HUES6 (cell line): ENCODE data around the gene LYPD3.

ENCODE experiments used
- H3K27ac ChIP-seq: 2 replicates; pipeline ENCODE4 v1.7.0; 2013; ENCODE audit warnings: low read depth, mild to moderate bottlenecking, low read length, inconsistent platforms
- H3K27me3 ChIP-seq: 2 replicates; pipeline ENCODE4 v1.6.1; 2013; ENCODE audit warnings: low read length; ENCODE audit not compliant: control insufficient read depth, insufficient read depth
- H3K36me3 ChIP-seq: 2 replicates; pipeline ENCODE4 v1.6.1; 2013; ENCODE audit warnings: low read length; ENCODE audit not compliant: control insufficient read depth, insufficient read depth
- H3K4me1 ChIP-seq: 2 replicates; pipeline ENCODE4 v1.6.1; 2013; ENCODE audit warnings: low read length; ENCODE audit not compliant: control insufficient read depth, insufficient read depth
- H3K4me3 ChIP-seq: 2 replicates; pipeline ENCODE4 v1.5.1; 2013; ENCODE audit warnings: low read depth, low read length
- H3K9ac ChIP-seq: one replicate; pipeline ENCODE4 v1.6.1; 2013; ENCODE audit warnings: mild to moderate bottlenecking, low read length
- H3K9me3 ChIP-seq: 2 replicates; pipeline ENCODE4 v1.6.1; 2013; ENCODE audit warnings: low read depth, low read length; ENCODE audit not compliant: control insufficient read depth, insufficient read depth

LYPD3 gene

DNA sequence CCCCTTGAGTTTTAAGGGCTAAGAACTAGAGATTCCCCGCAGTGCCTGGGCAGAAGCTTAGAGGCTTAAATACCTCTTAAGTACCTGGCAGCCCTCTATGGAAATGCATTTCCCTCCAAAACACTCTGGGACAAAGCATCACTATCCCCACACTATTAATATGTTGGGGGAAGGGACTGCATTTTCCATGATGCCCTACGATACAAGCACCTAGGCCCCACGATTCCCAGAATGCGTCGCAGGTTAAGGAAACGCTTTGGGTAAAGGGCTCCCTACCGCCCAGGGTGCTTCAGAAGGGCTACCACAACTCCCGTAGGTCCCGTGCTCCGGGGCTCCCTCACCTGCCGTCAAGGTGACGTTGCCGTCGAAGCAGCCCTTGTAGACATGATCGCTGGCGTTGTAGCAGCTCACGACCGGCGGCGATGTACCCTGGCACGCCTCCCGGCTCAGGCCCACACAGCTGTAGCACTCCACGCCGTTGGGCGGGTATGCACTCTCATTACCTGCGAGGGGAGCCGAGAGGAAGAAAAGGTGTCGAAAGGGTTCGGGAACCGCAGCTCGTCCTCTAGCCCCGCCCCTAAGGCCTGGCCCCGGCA, 2.5 kb downstream of the LYPD3 start:
- Histone ChIP-seq H3K4me1 (peaks cover 15% of the 10 kb centered on the region), H3K9ac (peak overlapping the region; percentile 25), H3K27ac (no peak overlapping the region), H3K36me3 (no peaks in the 10 kb centered on the region), H3K27me3 (peaks cover 33% of the 10 kb centered on the region), H3K4me3 (peak overlapping the region; percentile 60), H3K9me3 (no peaks in the 10 kb centered on the region)

DNA sequence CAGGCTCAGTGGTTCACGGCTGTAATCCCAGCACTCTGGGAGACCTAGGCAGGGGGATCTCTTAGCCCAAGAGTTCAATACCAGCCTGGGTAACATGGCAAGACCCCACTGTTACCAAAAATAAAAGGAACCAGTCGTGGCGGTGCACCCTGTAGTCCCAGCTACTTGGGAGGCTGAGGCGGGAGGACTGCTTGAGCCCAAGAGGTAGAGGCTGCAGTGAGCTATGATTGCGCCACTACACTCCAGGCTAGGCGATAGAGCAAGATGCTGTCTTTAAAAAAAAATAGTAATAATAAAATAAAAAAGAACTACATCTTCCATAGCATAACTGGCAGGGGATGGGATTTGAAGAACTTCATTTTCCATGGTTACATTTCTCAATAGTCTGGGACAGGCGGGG, 3.0 kb downstream of the LYPD3 start:
- Histone ChIP-seq H3K27ac (no peak overlapping the region), H3K9me3 (no peaks in the 10 kb centered on the region), H3K36me3 (no peaks in the 10 kb centered on the region), H3K4me3 (peak overlapping the region; percentile 60), H3K9ac (no peak overlapping the region), H3K4me1 (peaks cover 20% of the 10 kb centered on the region), H3K27me3 (peaks cover 33% of the 10 kb centered on the region)

DNA sequence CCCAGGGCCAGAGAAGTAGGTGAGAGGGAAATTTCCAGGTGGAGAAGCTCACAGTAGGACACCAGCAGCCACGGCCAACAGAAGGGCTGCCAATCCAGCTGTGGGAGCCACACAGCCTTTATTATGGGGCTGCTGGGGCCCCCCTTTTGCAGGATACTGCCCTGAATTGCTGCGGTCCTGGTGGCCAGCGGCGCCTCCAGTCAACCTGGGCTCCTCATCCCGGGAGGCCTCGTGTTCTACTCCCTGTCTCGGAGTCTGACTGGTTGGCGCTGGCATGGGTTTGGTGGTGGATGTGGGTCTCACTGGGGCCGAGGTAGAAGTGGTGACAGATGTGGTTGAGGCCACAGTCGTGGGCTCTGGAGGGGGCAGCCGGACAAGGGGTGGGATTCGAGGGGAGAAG, 4.1 kb downstream of the LYPD3 start:
- Histone ChIP-seq H3K27me3 (peaks cover 33% of the 10 kb centered on the region), H3K4me1 (peaks cover 20% of the 10 kb centered on the region), H3K4me3 (no peak overlapping the region), H3K9me3 (no peaks in the 10 kb centered on the region), H3K9ac (no peak overlapping the region), H3K36me3 (no peaks in the 10 kb centered on the region), H3K27ac (no peak overlapping the region)

DNA sequence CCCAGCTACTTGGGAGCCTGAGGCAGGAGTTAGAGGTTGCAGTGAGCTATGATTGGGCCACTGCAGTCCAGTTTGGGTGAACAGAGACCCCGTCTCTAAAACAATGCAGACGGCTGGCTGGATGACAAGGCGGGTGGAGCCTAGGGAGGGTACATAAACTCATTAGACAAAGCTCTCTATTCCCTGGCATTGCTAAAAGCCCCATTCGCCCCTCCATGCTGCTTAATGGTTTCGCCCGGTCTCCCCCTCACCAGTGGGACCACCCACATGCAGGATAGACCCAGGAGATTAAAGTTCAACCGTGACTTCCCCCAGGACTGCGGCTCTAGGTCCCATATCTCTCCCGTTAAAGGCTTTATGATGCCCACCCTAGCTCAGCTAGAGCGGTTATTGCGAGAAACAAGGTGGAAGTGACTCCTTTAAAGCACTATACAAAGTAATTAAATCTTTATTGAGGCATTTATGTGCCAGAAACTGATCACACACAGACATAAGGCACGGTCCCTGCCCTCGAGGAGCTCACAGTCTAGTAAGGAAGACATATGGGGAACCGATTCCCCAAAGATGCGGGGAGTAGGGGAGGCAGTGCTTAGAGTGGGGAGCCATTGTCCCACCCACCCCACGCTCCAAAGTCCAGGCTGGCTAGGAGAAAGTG, 4.9 kb downstream of the LYPD3 start:
- H3K27me3 ChIP-seq = peaks cover 25% of the 10 kb centered on the region
- H3K9me3 ChIP-seq = no peaks in the 10 kb centered on the region
- H3K4me3 ChIP-seq = no peak overlapping the region
- H3K4me1 ChIP-seq = peaks cover 15% of the 10 kb centered on the region
- H3K9ac ChIP-seq = no peak overlapping the region
- H3K27ac ChIP-seq = no peak overlapping the region
- no peaks in the 10 kb centered on the region for H3K36me3 ChIP-seq

DNA sequence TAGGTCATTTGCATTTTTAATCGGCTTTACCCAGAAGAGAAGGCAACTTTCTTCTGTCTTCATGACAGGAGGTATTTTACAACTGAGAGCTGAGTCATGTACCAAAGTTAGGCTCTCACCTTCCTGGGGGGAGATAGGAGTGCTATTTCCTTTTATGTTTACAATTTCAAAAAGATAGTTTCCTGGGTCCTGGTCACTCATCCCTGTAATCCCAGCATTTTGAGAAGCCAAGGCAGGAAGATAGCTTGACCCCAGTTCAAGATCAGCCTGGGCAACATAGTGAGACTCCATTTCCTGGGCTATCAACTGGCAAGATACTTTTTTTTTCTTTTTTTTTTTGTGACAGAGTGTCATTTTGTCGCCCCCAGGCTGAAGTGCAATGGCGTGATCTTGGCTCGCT, 7.6 kb downstream of the LYPD3 start:
- Histone ChIP-seq H3K36me3 (no peaks in the 10 kb centered on the region), H3K9me3 (peaks cover under 1% of the 10 kb centered on the region; the same call in 1 of the 2 replicates), H3K27me3 (peaks cover 9% of the 10 kb centered on the region; the same call in 1 of the 2 replicates), H3K4me3 (no peak overlapping the region), H3K9ac (no peak overlapping the region), H3K27ac (no peak overlapping the region), H3K4me1 (peaks cover 8% of the 10 kb centered on the region)

DNA sequence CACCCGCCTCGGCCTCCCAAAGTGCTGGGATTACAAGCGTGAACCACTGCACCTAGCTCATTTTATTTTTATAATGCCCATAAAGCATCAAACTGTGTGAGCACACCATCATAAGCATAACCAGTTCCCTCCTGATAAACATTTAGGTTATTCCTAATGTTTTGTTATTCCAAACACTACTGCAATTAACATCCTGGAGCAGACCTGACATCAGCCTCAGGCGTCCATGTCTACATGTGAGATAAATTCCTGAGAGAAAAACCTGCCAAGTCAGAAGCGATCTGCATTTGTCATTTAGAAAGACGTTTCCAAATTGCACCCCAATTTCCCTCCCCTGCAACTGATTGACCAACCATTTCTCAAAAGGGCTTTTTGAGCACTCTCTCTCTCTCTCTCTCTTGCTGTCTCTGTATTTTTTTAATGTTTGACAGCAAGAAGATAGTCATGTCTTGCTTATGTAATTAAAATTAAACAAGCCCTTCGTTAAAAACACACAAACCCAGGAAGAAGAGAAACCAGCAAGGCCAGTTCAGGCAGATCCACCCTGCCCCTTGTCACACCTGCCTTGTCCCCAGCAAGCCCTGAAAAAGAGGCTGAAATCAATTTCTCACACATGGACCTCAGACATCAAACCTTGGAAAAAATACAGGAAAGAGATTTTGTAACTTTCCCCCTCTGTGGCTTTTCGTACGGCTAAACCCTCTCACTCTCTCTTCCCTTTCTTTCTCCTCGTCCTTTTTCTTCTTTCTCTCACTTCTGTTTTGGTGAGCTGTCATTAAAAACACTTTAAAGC, 9.9 kb downstream of the LYPD3 start:
- Histone ChIP-seq H3K4me1 (peaks cover 6% of the 10 kb centered on the region; the same call in 1 of the 2 replicates), H3K4me3 (no peak overlapping the region), H3K27ac (no peak overlapping the region), H3K9ac (no peak overlapping the region), H3K9me3 (peaks cover 7% of the 10 kb centered on the region), H3K27me3 (no peaks in the 10 kb centered on the region), H3K36me3 (no peaks in the 10 kb centered on the region)

DNA sequence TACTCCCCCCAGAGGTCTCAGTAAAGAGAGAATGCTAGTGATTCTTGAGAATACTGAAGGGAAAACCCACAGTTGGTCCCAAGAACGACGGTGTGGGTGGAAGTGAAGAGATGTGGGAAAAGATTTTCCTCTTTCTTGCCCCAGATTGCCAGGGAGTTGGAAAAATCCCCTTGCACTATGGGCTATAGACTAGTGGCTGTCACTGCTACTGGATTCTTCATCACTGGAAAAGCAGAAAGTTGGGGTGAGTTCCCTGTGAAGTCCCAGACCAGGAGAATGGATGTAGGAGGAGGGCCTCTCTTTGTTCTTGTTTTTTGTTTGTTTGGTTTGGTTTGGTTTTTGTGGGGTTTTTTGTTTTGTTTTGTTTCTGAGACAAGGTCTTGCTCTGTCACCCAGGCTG, 11.4 kb downstream of the LYPD3 start:
- Histone ChIP-seq H3K27ac (no peak overlapping the region), H3K9me3 (peaks cover 7% of the 10 kb centered on the region)

DNA sequence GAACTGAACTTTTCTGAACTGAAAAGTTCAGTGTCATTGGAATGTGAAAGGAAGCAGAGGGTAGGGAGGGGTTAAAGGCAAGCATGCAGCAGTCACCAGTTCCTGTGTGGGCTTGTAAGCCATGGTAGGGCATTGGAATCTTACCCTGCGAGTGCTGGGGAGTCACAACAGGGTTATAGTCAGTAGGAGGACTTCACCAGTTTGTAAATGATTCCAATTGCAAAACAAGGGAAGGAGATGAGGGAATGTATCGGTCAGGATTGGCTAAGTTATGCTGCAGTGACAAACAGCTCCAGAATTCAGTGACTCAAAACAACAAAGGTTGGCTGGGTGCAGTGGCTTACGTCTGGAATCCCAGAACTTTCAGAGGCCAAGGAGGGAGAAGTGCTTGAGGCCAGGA, 12.8 kb downstream of the LYPD3 start:
- Histone ChIP-seq H3K4me3 (no peak overlapping the region), H3K27ac (no peak overlapping the region), H3K36me3 (no peaks in the 10 kb centered on the region), H3K9ac (no peak overlapping the region), H3K27me3 (no peaks in the 10 kb centered on the region), H3K9me3 (peaks cover 7% of the 10 kb centered on the region), H3K4me1 (peaks cover 2% of the 10 kb centered on the region; the same call in 1 of the 2 replicates)

More for the DNA sequence above, 11.4 kb downstream of the LYPD3 start:
- Histone ChIP-seq H3K4me3 (no peak overlapping the region), H3K27me3 (no peaks in the 10 kb centered on the region), H3K36me3 (no peaks in the 10 kb centered on the region), H3K4me1 (peaks cover 6% of the 10 kb centered on the region; the same call in 1 of the 2 replicates), H3K9ac (no peak overlapping the region)

DNA sequence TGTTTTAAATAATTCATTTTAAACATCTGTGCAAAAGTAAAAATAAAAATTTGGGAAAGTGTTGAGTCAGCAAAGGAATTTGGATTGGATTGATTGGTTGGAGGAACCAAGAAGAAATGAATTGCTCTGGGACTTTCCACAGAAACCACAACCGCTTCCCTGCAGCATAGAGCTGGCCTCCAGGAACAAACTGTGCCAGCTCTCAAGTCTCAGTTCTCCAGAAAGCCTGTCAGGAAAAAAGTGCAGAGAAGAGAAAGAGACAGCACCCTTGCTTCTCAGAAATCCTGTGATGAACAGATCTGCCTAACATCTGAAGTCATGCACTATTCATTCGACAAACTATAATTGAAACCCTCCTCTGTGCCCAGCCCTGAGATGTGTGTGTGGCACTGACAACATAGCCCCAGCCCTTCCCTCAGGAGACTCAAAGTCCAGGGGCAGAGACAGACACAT, 14.8 kb downstream of the LYPD3 start:
- Histone ChIP-seq H3K9ac (no peak overlapping the region), H3K36me3 (no peaks in the 10 kb centered on the region), H3K4me1 (peaks cover 5% of the 10 kb centered on the region; the same call in 1 of the 2 replicates), H3K4me3 (no peak overlapping the region), H3K27me3 (no peaks in the 10 kb centered on the region), H3K9me3 (peaks cover 7% of the 10 kb centered on the region), H3K27ac (no peak overlapping the region)

DNA sequence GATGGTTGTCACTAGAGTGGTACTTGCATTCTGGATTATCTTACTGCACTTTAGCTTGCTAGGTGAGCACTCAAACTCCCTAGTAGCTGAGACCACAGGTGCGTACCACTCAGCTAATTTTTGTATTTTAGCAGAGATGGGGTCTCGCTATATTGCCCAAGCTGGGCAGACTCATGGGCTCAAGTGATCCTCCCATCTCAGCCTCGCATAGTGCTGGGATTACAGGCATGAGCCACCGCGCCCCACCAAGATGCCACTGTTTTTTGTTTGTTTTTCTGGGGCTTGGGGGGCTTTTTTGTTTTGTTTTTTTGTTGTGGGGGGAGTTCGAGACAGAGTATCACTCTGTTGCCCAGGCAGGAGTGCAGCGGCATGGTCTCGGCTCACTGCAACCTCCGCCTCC, 17.8 kb downstream of the LYPD3 start:
- H3K4me3 ChIP-seq = no peak overlapping the region
- no peak overlapping the region for H3K9ac ChIP-seq
- H3K4me1 ChIP-seq = peaks cover 5% of the 10 kb centered on the region; the same call in 1 of the 2 replicates
- H3K9me3 ChIP-seq = peaks cover 6% of the 10 kb centered on the region
- no peak overlapping the region for H3K27ac ChIP-seq
- H3K36me3 ChIP-seq = no peaks in the 10 kb centered on the region
- H3K27me3 ChIP-seq = no peaks in the 10 kb centered on the region
